Measurements from ENCODE around the gene ZNF185. TPM values are rescaled to one million over a fixed set of nuclear protein-coding genes. Genes with fewer than 3 reads are reported as not detected.

ZNF185 gene
- total RNA-seq, 1 experiment from 2014 or later = 11.3 TPM

- no CpG with 5 or more reads among the region's 11 CpGs for WGBS (ENCODE audit: extremely low coverage, insufficient read length, low lambda C conversion rate)
- no peak overlapping the region for H3K27ac ChIP-seq (ENCODE audit: insufficient read length, low read depth, low read length)
- H3K27me3 ChIP-seq (ENCODE audit: insufficient read depth, low read length) = no peaks in the 10 kb centered on the region
- H3K4me3 Mint-ChIP-seq = no peak overlapping the region
- H3K79me2 ChIP-seq (ENCODE audit: insufficient read depth, low read length) = no peaks in the 10 kb centered on the region
- no peak overlapping the region for H2BK5ac ChIP-seq (ENCODE audit: insufficient read length, low read length)
- H3K4me1 ChIP-seq (ENCODE audit: insufficient read depth, low read length) = no peaks in the 10 kb centered on the region
- H3K36me3 Mint-ChIP-seq (ENCODE audit: insufficient read depth in 1 of 3, low read depth in 3 of 3) = peaks cover 0 to 9% (median 6%) of the 10 kb centered on the region in 3 experiments; a peak in 3 of 7 replicates
- H3K27me3 Mint-ChIP-seq (ENCODE audit: low read depth) = no peaks in the 10 kb centered on the region; the same call in none of the 2 replicates
- no peak for DNase-seq
- peaks cover 54% of the 10 kb centered on the region for H3K9me3 ChIP-seq (ENCODE audit: control insufficient read depth, low read depth, low read length)
- no peak overlapping the region for H3K9ac ChIP-seq (ENCODE audit: extremely low read depth, insufficient read length, low read length)
- H2BK15ac ChIP-seq (ENCODE audit: low read depth, low read length) = no peak overlapping the region
- H2AFZ ChIP-seq (ENCODE audit: low read length) = no peak overlapping the region
- no peak overlapping the region for H4K91ac ChIP-seq (ENCODE audit: insufficient read length, low read depth, low read length)
- no peak overlapping the region for H2BK120ac ChIP-seq (ENCODE audit: low read depth, low read length, poor library complexity, severe bottlenecking)
- no peak overlapping the region; a peak in 1 of 7 replicates for H3K27ac Mint-ChIP-seq
- H3K4me2 ChIP-seq (ENCODE audit: insufficient read depth, insufficient read length, low read length) = no peak overlapping the region
- no peak overlapping the region for H3T11ph ChIP-seq (ENCODE audit: low read length)
- no peak overlapping the region for H3K4ac ChIP-seq (ENCODE audit: low read depth, low read length)
- H4K8ac ChIP-seq (replicated peaks; ENCODE audit: insufficient read length, low read depth, low read length) = no peak overlapping the region
- no peak overlapping the region for H3K18ac ChIP-seq (ENCODE audit: insufficient read length, low read depth, low read length)
- no peaks in the 10 kb centered on the region for H3K79me1 ChIP-seq (ENCODE audit: insufficient read depth, low read depth, low read length, poor library complexity, severe bottlenecking)
- no peak overlapping the region for H4K5ac ChIP-seq (ENCODE audit: insufficient read length, low read depth, low read length)
- H2BK20ac ChIP-seq (ENCODE audit: low read depth, low read length, poor library complexity, severe bottlenecking) = no peak overlapping the region
- TF ChIP-seq CTCF (conservative IDR thresholded peaks at IDR 0.05) = no peak
- H4K20me1 ChIP-seq (ENCODE audit: control insufficient read depth, insufficient read depth, insufficient read length) = peaks cover 3% of the 10 kb centered on the region
- H2BK12ac ChIP-seq (ENCODE audit: insufficient read length, low read depth, low read length) = no peak overlapping the region
- peaks cover 7 to 8% of the 10 kb centered on the region in 2 experiments for H3K4me1 Mint-ChIP-seq
- H3K23me2 ChIP-seq (ENCODE audit: insufficient read length, low read depth, low read length, poor library complexity, severe bottlenecking) = no peaks in the 10 kb centered on the region
- H2AK5ac ChIP-seq (ENCODE audit: insufficient read length, low read length) = no peak overlapping the region
- no peak overlapping the region for H3K56ac ChIP-seq (ENCODE audit: insufficient read length, low read depth, low read length)
- no peak overlapping the region for H3K14ac ChIP-seq (ENCODE audit: insufficient read depth, low read length)
- no peak overlapping the region for H3K23ac ChIP-seq (ENCODE audit: insufficient read length, low read depth, low read length)
- peaks cover 63 to 80% of the 10 kb centered on the region in 2 experiments for H3K9me3 Mint-ChIP-seq
These were observed 29.1 kb downstream of the ZNF185 start for GRCh38 chrX:152926923-152927322.

All from H9 (cell line).